ENCODE data around the gene YLPM1.

Gene YLPM1

GRCh38 chr14:74861734-74862090 lies 98.6 kb downstream of the YLPM1 start (continued):
- TF ChIP-seq ZNF76 (tag by site-specific recombination; IDR thresholded peaks at IDR 0.05; ENCODE audit: borderline replicate concordance, low read depth) (no peak), KLF7 (tag by site-specific recombination; IDR thresholded peaks at IDR 0.05; ENCODE audit: borderline replicate concordance) (no peak), ZSCAN18 (tag by site-specific recombination; IDR thresholded peaks at IDR 0.05) (no peak), ZBTB21 (tag by site-specific recombination; IDR thresholded peaks at IDR 0.05) (no peak), ZNF664 (tag by site-specific recombination; IDR thresholded peaks at IDR 0.05) (no peak), ZNF366 (tag by site-specific recombination; conservative IDR thresholded peaks at IDR 0.05) (no peak), ZNF221 (tag by site-specific recombination; IDR thresholded peaks at IDR 0.05; ENCODE audit: borderline replicate concordance) (no peak), ZNF133 (tag by site-specific recombination; IDR thresholded peaks at IDR 0.05) (no peak)

GRCh38 chr14:74863274-74863673 lies 100.2 kb downstream of the YLPM1 start:
- CTCF ChIA-PET = interaction anchor here (0.8 to 10.8 kb wide), 6 partner anchors 9 to 254 kb away, joined by 3 to 195 read pairs (median 38); no protein-coding TSS in a partner anchor
- Histone ChIP-seq H3K27ac (ENCODE audit: extremely low read depth, low read depth, low read length) (no peak overlapping the region), H3K36me3 (ENCODE audit: control insufficient read depth in 2 of 2, insufficient read depth in 1 of 2, low read length in 2 of 2) (no peaks in the 10 kb centered on the region), H3K4me3 (ENCODE audit: low read depth, low read length) (no peak overlapping the region), H3K4me1 (ENCODE audit: control insufficient read depth, insufficient read depth, low read length) (no peaks in the 10 kb centered on the region), H3K9me3 (ENCODE audit: control insufficient read depth, insufficient read depth, low read depth, low read length) (no peaks in the 10 kb centered on the region)
- POLR2A ChIA-PET = no interaction called here
- TF ChIP-seq ZNF26 (tag by site-specific recombination; IDR thresholded peaks at IDR 0.05) (no peak), ZNF639 (tag by site-specific recombination; IDR thresholded peaks at IDR 0.05) (no peak), ZNF596 (tag by site-specific recombination; IDR thresholded peaks at IDR 0.05) (no peak), ZNF133 (tag by site-specific recombination; IDR thresholded peaks at IDR 0.05) (no peak), ZNF658 (tag by site-specific recombination; IDR thresholded peaks at IDR 0.05) (no peak), ZNF544 (tag by site-specific recombination; IDR thresholded peaks at IDR 0.05) (no peak), AEBP2 (tag by site-specific recombination; IDR thresholded peaks at IDR 0.05; ENCODE audit: borderline replicate concordance) (no peak), PBX3 (CRISPR knock-in tag; IDR thresholded peaks at IDR 0.05) (no peak), ZNF114 (tag by site-specific recombination; IDR thresholded peaks at IDR 0.05) (no peak), KLF16 (tag by site-specific recombination; IDR thresholded peaks at IDR 0.05) (no peak)

- CTCF ChIA-PET = interaction anchor here (0.6 to 10.8 kb wide), 3 partner anchors 42 to 255 kb away, joined by 3 to 195 read pairs (median 3); no protein-coding TSS in a partner anchor
- Histone ChIP-seq H3K4me1 (ENCODE audit: control insufficient read depth, insufficient read depth, low read length) (no peaks in the 10 kb centered on the region), H3K36me3 (ENCODE audit: control insufficient read depth in 2 of 2, insufficient read depth in 1 of 2, low read length in 2 of 2) (no peaks in the 10 kb centered on the region), H3K4me3 (ENCODE audit: low read depth, low read length) (no peak overlapping the region), H3K9me3 (ENCODE audit: control insufficient read depth, insufficient read depth, low read depth, low read length) (no peaks in the 10 kb centered on the region), H3K27ac (ENCODE audit: extremely low read depth, low read depth, low read length) (no peak overlapping the region)
- POLR2A ChIA-PET = no interaction called here
- no peak for TF ChIP-seq ZNF174 (tag by site-specific recombination; IDR thresholded peaks at IDR 0.05)
- TF ChIP-seq MYNN (tag by site-specific recombination; IDR thresholded peaks at IDR 0.05; ENCODE audit: borderline replicate concordance) = no peak
- no peak for TF ChIP-seq HOXC10 (CRISPR knock-in tag; IDR thresholded peaks at IDR 0.05)
- no peak for TF ChIP-seq ZNF629 (tag by site-specific recombination; IDR thresholded peaks at IDR 0.05)
- no peak for TF ChIP-seq ZBTB21 (tag by site-specific recombination; IDR thresholded peaks at IDR 0.05)
- no peak for TF ChIP-seq ZNF792 (tag by site-specific recombination; IDR thresholded peaks at IDR 0.05)
- no peak for TF ChIP-seq ZNF660 (tag by site-specific recombination; IDR thresholded peaks at IDR 0.05)
- TF ChIP-seq YY1 (tag by site-specific recombination; IDR thresholded peaks at IDR 0.05) = no peak
- TF ChIP-seq GFI1B (tag by site-specific recombination; IDR thresholded peaks at IDR 0.05) = no peak
- TF ChIP-seq ZNF707 (tag by site-specific recombination; IDR thresholded peaks at IDR 0.05) = no peak
- TF ChIP-seq HOXD13 (CRISPR knock-in tag; IDR thresholded peaks at IDR 0.05; ENCODE audit: borderline replicate concordance) = no peak
- no peak for TF ChIP-seq ZNF670 (tag by site-specific recombination; IDR thresholded peaks at IDR 0.05; ENCODE audit: low read depth)
- TF ChIP-seq KLF8 (tag by site-specific recombination; IDR thresholded peaks at IDR 0.05) = no peak
Observed at GRCh38 chr14:74864198-74864597, 101.1 kb downstream of the YLPM1 start.

Data from HEK293 (cell line).